ENCODE data around the gene ZNF664. TPM values are rescaled to one million over a fixed set of nuclear protein-coding genes. Genes with fewer than 3 reads are reported as not detected.

ZNF664 gene
- total and polyA plus RNA-seq, 10 donors, result 12.0 to 53.4 (median 41.7) TPM

DNA sequence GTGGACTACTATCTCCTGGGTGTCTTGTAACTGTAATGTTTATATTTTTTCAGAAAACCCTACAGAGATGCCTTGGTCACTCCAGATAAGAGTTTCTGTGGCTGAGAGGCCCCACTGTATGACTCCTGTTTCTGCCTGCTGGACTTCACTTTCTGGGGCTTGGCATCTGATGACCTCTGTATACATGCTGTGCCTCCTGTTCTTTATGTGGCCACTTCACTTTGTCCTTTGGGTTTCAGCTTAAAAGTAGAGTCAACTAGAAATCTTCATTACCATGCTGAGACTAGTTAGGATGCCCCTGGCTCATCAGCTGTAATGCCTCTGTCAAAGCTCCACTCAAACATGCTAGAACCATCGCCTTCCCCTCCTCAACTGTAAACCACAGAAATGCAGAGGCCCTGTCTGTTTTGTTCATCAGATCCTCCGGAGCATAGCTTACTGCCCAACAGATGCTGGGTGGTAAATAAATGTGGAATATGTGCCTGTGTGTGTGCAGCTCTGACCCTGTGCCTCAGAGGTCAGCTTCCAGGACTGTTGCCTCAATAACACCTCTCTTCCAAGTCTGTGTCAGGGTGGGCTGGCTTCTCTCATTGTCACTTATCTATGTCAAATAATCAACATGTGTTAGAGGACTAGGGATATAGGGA, 25.5 kb downstream of the ZNF664 start:
- Histone ChIP-seq H3K4me1 (peaks cover 0 to 24% (median 2%) of the 10 kb centered on the region in 6 donors), H3K4me3 (no peak overlapping the region), H3K9me3 (no peaks in the 10 kb centered on the region), H3K36me3 (peaks cover 0 to 81% (median 8%) of the 10 kb centered on the region in 6 donors), H3K27ac (no peak overlapping the region), H3K27me3 (replicated peaks in 1 of 7) (no peaks in the 10 kb centered on the region)
- intact Hi-C loops (cut with DNase I; ENCODE audit: low total_unique reads), result no loop called here
- no peak for TF ChIP-seq POLR2AphosphoS5 (IDR thresholded peaks at IDR 0.05)
- TF ChIP-seq POLR2A (IDR thresholded peaks at IDR 0.05), result no peak
- TF ChIP-seq, protein P1, sequence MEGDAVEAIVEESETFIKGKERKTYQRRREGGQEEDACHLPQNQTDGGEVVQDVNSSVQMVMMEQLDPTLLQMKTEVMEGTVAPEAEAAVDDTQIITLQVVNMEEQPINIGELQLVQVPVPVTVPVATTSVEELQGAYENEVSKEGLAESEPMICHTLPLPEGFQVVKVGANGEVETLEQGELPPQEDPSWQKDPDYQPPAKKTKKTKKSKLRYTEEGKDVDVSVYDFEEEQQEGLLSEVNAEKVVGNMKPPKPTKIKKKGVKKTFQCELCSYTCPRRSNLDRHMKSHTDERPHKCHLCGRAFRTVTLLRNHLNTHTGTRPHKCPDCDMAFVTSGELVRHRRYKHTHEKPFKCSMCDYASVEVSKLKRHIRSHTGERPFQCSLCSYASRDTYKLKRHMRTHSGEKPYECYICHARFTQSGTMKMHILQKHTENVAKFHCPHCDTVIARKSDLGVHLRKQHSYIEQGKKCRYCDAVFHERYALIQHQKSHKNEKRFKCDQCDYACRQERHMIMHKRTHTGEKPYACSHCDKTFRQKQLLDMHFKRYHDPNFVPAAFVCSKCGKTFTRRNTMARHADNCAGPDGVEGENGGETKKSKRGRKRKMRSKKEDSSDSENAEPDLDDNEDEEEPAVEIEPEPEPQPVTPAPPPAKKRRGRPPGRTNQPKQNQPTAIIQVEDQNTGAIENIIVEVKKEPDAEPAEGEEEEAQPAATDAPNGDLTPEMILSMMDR (IDR thresholded peaks at IDR 0.05 in 8 of 11, conservative IDR thresholded peaks at IDR 0.05 in 3 of 11), result no peak
- WGBS, 5 donors, result 77 to 95% (median 86%) methylated on average over 2 of the region's 2 CpGs
- DNase-seq, result no peak

DNA sequence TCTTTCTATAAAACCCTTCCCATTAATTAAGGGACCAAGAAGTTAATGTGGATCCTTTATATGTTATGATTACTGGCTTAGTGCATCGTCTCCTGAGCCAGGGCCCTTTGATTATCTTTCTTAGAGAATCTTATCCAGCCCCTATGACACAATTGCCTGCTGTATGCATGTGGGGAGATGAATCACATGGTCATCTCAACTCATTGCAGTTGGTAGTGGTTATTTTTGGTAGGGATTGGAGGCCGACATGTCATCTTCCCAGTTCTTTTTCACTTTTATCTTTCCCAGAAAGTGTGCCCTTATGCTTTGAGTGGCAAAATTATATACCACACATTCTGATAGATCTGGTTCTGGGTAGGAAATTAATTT, 26.0 kb downstream of the ZNF664 start:
- DNase-seq, result no peak
- no peak overlapping the region for H3K27ac ChIP-seq
- intact Hi-C loops (cut with DNase I; ENCODE audit: low total_unique reads), result no loop called here
- no peak overlapping the region for H3K4me3 ChIP-seq
- no peaks in the 10 kb centered on the region for H3K9me3 ChIP-seq
- peaks cover 0 to 82% (median 8%) of the 10 kb centered on the region in 6 donors for H3K36me3 ChIP-seq
- H3K4me1 ChIP-seq, result peaks cover 0 to 19% (median 2%) of the 10 kb centered on the region in 6 donors
- no peaks in the 10 kb centered on the region for H3K27me3 ChIP-seq (replicated peaks in 1 of 7)
- TF ChIP-seq POLR2A (IDR thresholded peaks at IDR 0.05) (no peak), POLR2AphosphoS5 (IDR thresholded peaks at IDR 0.05) (no peak)
- TF ChIP-seq, protein P1 (IDR thresholded peaks at IDR 0.05 in 8 of 11, conservative IDR thresholded peaks at IDR 0.05 in 3 of 11), result no peak
- 90 to 96% (median 95%) methylated on average over 2 of the region's 2 CpGs for WGBS, 5 donors

DNA sequence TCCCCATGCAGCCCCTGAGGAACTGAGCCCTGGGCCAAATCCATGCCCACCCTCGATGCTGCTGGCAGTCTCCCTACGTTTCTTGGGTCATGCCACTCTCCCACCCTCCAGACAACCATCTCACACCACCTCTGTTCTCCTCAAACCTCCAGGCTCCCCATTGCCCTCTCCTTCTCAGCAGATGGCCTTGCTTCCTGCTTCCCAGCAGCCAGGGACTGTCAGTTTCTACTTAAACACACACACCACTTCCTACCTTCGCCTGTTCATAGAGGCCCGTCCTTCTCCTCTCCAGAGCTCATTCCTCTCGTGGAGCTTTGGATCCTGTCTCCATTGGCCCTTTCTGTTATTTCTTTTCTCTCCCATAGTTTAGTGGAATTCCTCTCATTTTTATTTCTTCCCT, 27.1 kb downstream of the ZNF664 start:
- H3K27me3 ChIP-seq (replicated peaks in 1 of 7), result no peaks in the 10 kb centered on the region
- no peak for DNase-seq
- no peak overlapping the region for H3K27ac ChIP-seq
- no peaks in the 10 kb centered on the region for H3K9me3 ChIP-seq
- 83 to 90% (median 85%) methylated on average over 5 of the region's 5 CpGs for WGBS, 5 donors
- intact Hi-C loops (cut with DNase I; ENCODE audit: low total_unique reads), result no loop called here
- H3K36me3 ChIP-seq, result peaks cover 0 to 92% (median 9%) of the 10 kb centered on the region in 6 donors
- H3K4me1 ChIP-seq, result peaks cover 0 to 15% (median 2%) of the 10 kb centered on the region in 6 donors
- TF ChIP-seq, protein P1 (IDR thresholded peaks at IDR 0.05 in 8 of 11, conservative IDR thresholded peaks at IDR 0.05 in 3 of 11), result no peak
- TF ChIP-seq POLR2A (IDR thresholded peaks at IDR 0.05) (no peak), POLR2AphosphoS5 (IDR thresholded peaks at IDR 0.05) (no peak)
- H3K4me3 ChIP-seq, result no peak overlapping the region

DNA sequence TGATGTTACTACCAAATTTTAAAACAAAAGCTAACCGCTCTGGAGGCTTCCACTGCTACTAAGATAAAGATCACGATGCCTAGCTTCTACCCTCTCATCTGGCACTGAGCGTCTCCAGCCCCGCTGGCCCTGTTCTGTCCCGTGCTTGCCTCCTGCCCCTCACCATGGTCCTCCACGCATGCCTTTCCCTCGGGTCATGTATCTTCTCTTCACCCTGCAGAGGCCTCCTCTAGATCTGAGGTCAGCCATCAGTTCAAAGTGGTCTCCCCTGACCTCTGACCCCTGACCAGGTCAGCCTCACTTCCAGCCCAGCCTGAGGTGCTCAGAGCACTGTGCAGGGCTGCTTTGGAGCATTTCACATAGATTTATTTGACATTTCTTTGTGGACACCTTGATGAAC, 28.3 kb downstream of the ZNF664 start:
- Histone ChIP-seq H3K9me3 (no peaks in the 10 kb centered on the region), H3K4me3 (no peak overlapping the region), H3K27me3 (replicated peaks in 1 of 7) (no peaks in the 10 kb centered on the region), H3K36me3 (peaks cover 0 to 91% (median 9%) of the 10 kb centered on the region in 6 donors), H3K27ac (no peak overlapping the region), H3K4me1 (peaks cover 0 to 14% (median 7%) of the 10 kb centered on the region in 6 donors)
- TF ChIP-seq, protein P1 (IDR thresholded peaks at IDR 0.05 in 8 of 11, conservative IDR thresholded peaks at IDR 0.05 in 3 of 11), result no peak
- TF ChIP-seq POLR2A (IDR thresholded peaks at IDR 0.05) (no peak), POLR2AphosphoS5 (IDR thresholded peaks at IDR 0.05) (no peak)
- intact Hi-C loops (cut with DNase I; ENCODE audit: low total_unique reads), result no loop called here
- no peak for DNase-seq
- 90 to 94% (median 93%) methylated on average over 7 of the region's 7 CpGs for WGBS, 5 donors

All from spleen (tissue), 11 donors.